Iris pigment epithelial cell (primary cell): ENCODE results near the gene SBF2.
"Not testable (repeated sequence)": the region's sequence is repeated elsewhere in the genome, so short reads cannot be mapped to it uniquely, and the experiment has no call there.

Source experiments
- DNase-seq: peaks from one replicate; pipeline ENCODE4 v3.0.0-alpha.2; 2011; ENCODE audit warnings: low read depth

The SBF2 gene

GRCh38 chr11:10117709-10118351, 176.2 kb downstream of the SBF2 start:
- DNase-seq = peak; percentile 58

GRCh38 chr11:10116588-10116987, 177.4 kb downstream of the SBF2 start:
- DNase-seq = no peak

- DNase-seq = no peak
Measured at GRCh38 chr11:10114593-10115404, 179.2 kb downstream of the SBF2 start.

- no peak for DNase-seq
Measured at GRCh38 chr11:10113852-10114251, 180.2 kb downstream of the SBF2 start.

- peak; percentile 78 for DNase-seq
Measured at GRCh38 chr11:10109806-10110205, 184.2 kb downstream of the SBF2 start.

GRCh38 chr11:10108915-10109680, 184.9 kb downstream of the SBF2 start:
- DNase-seq = peak; percentile 30

DNA sequence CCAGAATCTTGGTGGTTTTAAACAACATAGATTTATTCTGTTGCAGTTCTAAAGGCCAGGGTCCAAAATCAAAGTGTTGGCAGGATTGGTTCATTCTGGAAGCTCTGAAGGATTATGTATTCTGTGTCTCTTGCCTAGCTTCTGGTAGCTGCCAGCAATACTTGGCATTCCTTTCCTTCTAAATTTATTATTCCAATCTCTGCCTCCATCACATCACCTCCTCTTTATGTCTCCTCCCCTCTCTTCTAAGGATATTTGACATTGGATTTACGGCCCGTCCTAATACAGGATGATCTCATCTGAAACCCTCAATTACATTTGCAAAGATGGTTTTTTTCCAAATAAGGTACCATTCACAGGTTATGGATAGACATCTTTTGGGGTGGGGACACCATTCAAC, 186.5 kb downstream of the SBF2 start:
- no peak for DNase-seq

DNA sequence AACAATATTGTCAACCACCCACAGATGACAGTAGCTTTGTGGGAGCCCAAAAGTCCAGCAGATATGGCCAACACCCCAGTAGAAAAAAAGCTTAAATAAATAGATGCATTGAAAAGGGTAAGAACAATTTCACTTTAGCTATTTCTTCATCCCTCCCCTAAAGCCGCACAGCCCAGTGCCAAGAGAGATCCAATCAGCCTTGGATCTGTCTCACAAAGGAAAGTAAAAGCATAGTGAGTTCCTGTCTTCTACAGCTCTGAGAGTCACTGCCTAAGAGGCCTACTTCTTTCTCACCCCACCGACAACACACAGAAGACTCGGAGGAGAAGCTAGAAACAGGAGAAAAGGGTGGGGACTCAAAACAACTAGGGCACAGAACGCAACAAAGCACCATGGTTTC, 196.4 kb downstream of the SBF2 start:
- no peak for DNase-seq

DNA sequence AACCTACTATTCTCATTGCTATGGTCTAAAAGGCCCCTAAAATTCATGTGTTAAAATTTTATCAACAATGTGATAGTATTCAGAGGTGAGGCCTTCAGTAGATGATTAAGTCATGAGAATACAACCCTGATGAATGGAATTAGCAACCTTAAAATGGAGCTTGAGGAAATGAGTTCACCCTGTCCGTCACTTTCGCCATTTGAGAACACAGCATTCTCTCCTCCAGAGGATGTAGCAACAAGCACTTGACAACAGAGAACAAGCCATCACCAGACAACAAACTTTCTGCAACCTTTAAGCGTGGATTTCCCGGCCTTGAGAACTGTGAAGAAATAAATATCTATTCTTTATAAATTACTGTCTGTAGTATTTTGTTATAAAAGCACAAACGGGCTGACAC, 197.0 kb downstream of the SBF2 start:
- peak; percentile 39 for DNase-seq

DNA sequence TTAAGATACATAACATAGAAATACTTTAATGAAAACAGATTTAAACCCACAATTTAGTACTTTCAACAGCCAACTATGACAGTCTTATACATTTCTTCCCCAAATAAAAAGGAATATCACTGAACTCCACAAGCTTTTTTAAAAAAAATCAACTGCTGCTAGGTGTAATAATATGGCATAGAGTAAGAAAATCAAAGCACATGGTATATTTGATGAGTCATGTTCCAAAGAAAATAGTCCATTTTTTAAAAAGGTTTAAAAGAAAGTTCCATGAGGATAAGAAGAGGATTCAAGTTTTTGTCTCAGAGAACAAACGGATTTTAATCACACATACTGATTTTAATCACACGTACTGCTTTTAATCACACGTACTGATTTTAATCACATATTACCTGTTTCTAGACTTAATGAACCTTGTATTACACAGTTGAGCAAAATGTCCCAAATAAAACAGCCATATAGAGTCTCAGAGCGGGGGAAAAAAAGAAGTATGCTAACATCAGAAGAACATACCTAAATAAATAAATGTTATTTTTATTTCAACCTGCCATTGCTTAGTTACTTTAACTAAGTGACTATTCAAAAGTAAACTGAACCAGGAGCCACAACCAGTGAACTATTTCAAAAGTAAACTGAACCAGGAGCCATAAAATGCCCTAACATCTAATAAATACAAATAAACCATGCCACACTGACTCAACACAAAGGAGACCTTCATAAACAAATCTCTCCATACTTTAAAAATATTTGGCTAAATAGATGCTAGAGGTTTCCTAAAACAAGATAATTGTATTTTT, 198.4 kb downstream of the SBF2 start:
- no peak for DNase-seq

GRCh38 chr11:10092426-10092825, 201.6 kb downstream of the SBF2 start:
- no peak for DNase-seq

DNA sequence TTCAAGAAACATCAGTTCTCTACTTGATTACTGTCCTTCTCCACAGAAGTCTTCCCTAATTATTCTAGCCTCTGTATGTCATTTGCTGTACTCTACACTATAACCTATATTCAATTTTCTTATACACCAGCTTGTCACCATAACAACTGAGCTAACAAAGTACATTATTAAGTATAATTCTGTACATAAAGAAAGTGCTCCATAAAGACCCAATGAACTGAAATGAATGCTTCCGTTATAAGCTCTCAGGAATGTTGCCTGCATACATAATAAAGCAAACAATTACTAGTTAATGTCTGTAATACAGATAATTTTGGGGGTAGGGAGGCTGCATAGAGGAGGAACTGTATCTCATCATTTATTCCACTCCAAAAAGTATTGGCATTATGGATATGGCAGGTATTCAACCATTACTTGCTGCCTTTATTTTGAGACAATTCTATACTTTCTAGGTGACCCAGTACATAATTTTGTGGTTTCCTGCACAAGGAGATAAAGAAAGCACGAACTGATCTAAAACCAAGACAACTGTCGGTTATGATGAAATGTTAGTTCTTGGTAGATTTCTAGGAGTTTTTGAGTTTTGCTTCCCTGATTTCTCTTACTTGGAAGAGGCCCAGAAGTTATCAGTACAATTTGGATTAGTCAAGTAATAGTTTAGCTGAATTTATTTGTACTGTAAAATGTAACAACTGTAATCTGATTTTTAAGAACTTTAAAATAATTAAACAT, 202.5 kb downstream of the SBF2 start:
- peak; percentile 62 for DNase-seq

GRCh38 chr11:10087923-10088225, 206.1 kb downstream of the SBF2 start:
- DNase-seq = not testable (repeated sequence)

DNA sequence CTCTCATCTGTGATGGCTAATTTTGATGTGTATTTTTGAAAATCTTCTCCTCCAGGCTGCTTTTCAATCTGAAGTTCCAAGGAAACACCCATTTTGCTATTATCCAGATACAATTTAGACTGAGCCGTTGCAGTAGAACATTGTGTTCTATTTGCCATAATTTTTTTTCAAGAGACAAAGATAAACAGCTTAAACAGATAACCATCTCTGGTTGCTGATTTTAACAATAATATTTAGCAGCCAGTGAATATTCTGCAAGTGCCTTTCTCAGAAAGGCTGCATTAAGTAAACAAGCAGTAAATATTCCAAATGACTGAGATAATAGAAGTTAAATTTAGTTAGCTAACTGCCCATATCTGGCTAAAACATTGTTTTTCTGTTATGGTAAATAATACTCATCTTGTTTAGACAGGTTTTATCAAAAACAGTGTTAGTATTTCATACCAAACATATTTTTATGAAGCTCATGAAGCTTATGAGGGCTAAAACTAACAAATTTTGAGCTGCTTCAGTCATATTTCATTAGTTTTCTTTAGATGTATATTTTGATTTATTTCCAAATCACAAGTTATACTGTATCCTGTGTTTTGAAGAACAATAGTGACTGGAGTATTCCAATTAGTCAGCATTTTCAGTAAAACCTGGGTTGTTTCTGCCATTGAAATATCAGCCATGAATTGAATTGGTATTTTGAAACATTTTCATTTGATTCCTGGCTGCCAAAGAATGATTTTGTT, 206.7 kb downstream of the SBF2 start:
- DNase-seq = peak; percentile 30

DNA sequence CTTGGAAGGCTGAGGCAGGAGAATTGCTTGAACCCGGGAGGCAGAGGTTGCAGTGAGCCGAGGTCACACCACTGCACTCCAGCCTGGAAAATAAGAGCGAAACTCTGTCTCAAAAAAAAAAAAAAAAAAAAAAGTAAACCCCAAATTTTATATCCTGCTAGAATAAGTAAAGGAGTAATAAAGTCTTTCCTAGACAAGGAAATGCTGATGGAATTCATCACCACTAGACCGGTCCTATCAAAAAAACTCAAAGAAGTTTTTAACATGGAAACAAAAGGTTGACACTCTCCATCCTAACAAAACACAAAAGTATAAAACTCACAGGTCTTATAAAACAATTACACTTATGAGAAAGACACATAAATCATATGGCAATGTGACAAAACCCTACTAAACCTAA, 213.9 kb downstream of the SBF2 start:
- no peak for DNase-seq

DNA sequence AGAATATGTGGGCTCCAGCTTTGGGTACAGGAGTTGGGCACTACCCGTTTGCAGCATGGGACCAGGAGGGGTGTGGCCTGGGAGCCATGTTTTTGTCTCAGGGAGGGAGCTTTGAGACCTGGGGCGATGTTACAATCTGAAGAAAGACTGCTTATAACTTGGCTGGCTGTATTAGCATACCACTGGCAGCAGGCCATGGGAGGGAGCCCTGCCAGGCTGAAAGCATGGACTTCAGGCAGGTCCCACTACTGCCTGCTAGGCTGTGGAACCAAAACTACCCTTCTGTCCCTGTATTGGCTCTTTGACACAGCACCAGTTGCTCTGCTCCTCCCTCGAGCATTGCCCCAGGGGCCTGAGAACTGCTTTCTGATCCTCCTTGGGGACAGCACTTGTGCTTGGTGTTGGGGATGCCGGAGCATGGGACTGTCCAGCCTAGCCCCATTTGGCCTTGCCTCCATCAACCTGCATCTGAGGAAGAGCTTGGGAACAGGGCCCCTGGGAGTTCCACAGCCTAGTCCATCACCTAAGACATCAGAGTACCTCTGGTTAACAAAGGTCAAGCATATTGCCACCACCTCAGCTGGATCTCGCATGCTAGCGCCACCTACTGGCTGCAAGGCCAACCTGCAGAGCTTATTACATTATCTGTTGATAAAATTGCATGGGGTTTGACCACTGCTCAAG, 217.4 kb downstream of the SBF2 start:
- peak; percentile 73 for DNase-seq

GRCh38 chr11:10075141-10075540, 218.9 kb downstream of the SBF2 start:
- no peak for DNase-seq

DNA sequence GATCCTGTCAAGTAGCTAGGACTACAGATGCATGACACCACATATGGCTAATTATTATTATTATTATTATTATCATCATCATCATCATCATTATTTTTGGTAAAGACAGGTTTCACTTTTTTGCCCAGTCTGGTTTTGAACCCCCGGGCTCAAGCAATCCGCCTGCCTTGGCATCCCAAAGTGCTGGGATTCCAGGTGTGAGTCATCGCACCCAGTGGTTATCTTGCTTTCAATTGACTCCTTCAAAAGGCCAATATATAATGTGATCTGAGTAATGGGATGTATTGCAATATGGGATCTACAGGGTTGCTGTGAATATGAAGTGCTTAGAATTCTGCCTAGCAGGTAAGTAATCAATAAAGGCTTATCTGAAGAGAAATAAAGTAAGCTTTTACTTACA, 221.2 kb downstream of the SBF2 start:
- peak; percentile 31 for DNase-seq

DNA sequence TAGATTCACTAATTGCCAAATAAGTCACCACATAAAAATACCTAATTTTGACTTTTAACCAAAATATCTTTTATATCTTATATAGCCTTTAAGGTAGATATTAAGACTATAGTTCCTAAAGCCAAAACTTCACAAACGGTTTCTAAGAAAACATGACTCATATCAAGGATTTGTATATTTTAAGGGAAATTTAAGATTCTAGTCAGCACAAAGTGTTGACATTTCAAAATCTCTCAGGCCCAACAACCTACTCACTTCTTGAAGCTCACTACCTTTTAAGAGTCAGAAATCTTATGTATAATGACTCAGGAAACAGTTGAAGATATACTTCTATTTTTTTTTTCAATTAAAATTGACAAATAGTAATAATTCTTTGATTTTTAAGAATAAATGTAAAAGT, 221.9 kb downstream of the SBF2 start:
- DNase-seq = peak; percentile 84

DNA sequence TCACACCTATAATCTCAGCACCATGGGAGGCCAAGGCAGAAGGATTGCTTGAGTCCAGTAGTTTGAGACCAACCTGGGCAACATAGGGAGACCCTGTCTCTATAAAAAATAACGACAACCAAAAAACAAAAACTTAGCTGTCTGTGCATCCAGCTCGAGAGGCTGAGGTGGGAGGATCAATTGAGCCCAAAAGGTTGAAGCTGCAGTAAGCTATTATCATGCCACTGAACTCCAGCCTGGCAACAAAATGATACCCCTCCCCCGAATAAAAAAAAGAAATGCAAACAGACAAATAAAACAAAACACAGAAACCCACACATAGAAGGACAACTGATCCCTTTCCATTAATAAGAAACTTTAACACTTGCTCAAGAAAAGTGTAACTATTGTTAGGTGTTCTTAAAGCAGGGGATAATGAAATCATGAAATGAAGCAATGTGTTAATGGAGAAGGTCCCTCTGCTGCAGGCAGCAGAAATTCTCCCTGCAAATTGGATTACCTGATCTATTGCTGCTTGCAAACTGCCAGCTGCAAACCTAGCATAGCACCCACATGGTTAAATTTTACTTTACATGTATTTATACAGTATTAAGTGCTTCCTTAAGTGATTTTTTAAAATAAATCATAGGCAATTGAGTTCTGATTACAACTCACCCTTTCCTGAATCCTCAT, 226.3 kb downstream of the SBF2 start:
- DNase-seq = no peak
